HT1080 (cell line): ENCODE data around the gene KIF21B. TPM values are rescaled to one million over a fixed set of nuclear protein-coding genes. Genes with fewer than 3 reads are reported as not detected.
A peak's percentile ranks its signal among the peaks of the same experiment; 100 is the strongest.

Experiments used
- DNase-seq: peaks from one replicate; pipeline ENCODE4 v3.0.0-alpha.2; 2015; ENCODE audit warnings: low read depth
- total RNA-seq: library from RNA; depleted of rRNA; stranded (reverse); fragments of >200 nt; shearing (Covaris generic); gene quantifications from 2 replicates; pipeline ENCODE4 v1.2.3, GENCODE V29; 2014

The KIF21B gene
- total RNA-seq, 1 experiment from 2014 or later: 5.2 TPM

GRCh38 chr1:201020721-201021629 is 2.5 kb downstream of the KIF21B start:
- peak; percentile 21 for DNase-seq

DNA sequence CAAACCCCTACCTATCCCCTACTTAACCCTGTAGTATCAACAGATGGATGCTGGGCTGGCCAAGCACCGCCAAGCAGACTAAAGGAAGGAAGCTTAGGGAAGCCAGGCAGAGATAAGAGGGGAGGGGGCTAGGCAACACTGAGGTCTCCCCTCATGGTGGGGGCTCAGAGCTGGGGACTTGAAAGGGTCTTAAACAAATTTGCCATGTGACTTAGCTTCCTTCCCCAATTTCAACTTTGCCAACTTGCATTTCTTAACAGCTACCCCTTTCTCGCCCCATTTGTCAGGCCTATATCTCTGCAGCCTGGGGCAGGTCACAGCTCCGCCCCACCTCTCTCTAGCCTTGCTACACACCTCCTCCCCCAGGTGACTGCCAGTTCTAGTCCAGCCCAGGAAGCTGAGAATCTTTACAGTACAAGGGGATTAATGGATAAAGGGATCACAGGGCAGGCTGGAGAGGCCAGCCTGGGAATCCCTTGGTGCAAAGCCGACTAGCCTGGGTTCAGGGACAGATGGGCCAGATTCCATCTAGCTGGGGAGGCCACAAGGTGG is 3.4 kb downstream of the KIF21B start:
- no peak for DNase-seq

- peak; percentile 83 for DNase-seq
Observed at GRCh38 chr1:201019321-201019977, 4.1 kb downstream of the KIF21B start.

- no peak for DNase-seq
Observed at GRCh38 chr1:201017828-201018163, 5.7 kb downstream of the KIF21B start.

GRCh38 chr1:201016943-201017827 is 6.3 kb downstream of the KIF21B start:
- DNase-seq: no peak

DNA sequence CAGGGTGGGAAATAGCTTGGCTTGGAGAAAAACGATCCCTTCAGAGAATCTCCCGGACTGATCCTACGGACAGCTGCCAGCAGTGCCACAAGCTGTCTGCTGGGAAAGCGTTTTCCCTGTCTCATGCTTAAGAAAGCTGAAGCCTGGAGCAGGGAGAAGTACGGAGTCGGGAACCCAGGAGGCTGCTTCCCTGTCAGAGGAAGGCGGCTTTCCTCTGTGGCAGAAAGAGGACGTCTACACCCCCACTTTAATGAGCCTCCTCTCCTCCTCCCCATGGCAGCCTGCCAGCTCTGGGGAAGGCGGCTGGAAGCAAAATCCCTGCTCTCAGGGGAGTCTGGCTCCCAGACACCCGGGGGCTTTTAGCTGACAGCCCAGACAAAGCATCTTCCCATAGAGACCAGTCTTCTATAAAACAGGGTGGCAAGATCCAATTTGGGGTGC is 7.3 kb downstream of the KIF21B start:
- peak; percentile 47 for DNase-seq

DNA sequence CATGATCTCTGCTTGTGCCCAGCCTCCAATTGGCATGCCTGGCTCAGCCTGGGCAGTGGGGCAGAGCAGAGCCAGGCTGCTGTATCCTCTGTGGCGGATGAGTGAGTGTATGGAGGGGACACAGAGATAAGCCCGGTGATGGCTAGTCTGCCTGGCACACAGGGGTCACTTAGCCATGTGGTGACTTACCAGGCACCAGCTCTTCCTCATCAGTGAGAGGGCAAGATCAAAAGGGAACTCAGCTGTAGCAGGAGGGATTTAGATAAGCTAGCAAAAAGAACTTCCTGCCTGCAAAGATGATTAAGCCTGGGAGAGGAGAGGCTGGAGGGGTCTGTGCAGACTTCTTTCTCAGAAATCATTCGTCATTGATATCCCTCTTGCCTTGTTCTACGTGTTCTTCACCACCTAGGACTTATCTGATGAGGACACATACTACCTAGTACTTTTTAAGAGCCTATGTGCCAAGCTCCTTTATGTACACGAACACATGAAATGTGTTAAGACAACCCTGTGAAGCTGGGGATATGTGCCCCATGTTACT is 7.9 kb downstream of the KIF21B start:
- peak; percentile 73 for DNase-seq

DNA sequence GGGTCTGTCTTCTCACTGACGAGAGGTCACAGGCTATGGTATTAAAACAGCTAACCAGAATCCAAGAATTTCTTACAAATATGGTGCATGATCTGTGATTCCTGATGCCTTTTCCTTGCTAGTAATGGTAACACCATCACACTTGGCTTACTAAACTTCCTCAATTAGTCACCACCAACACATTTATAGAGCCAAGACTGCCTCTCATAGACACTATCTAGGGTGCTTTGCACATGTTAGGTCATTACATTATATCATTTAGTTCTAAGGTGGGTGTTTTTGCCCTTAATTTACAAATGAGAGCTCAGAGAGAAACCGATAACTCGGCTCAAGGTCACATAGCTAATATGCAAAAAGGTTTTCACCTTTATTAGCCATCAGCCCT is 8.7 kb downstream of the KIF21B start:
- DNase-seq: peak; percentile 38

- no peak for DNase-seq
Observed at GRCh38 chr1:201013991-201014815, 9.3 kb downstream of the KIF21B start.

- no peak for DNase-seq
Observed at GRCh38 chr1:201013031-201013485, 10.5 kb downstream of the KIF21B start.

DNA sequence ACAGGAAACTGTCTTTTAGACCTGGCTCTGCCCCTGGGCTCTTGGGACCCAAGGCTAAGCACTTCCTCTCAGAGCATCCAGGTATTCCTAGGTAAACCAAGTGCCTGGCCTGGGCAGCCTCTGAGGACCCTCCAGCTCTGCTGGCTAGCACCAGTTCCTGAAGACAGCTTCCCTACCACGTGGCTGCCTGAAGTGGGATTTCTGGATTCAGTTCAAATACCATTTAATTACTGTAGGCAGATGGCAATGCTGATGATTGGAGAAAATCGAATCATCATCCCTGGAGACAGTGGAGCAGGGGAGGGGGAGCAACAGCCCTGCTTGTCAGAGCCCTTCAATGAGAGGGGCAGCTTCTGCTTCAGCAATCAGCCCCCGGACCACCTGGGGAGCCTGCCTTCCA is 11.9 kb downstream of the KIF21B start:
- DNase-seq: no peak

DNA sequence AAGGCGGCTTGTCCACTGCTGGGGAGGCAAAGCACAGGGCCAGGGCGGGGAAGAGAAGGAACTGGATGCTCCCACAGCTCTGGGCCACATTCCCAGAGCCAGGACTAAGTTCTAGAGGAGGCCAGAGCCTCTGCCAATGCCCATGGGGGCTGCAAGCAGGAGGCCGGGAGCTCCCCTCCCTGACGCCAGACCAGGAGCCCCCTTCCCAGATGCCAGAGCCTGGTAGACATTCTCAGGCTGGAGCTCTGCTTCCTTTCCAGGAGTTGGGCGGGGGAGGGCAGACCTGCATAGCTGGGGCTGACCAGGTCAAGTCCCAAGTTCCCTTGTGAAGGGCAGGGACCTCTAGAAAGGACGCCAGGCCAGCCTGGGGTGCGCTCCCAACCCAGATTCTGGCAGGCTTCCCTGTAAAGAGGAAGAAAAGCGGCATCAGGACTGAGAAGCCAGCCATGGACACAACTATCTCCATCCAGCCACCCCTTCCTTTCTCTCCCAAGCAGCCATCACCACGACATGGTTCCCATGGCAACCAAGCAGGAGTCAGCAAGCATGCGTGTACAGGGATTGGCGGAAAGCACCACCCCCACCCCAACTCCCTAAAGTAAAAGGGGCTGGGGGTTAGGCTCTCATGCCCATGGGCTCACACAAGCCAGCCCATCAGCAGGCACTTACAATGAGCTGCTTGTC is 13.4 kb downstream of the KIF21B start:
- no peak for DNase-seq

DNA sequence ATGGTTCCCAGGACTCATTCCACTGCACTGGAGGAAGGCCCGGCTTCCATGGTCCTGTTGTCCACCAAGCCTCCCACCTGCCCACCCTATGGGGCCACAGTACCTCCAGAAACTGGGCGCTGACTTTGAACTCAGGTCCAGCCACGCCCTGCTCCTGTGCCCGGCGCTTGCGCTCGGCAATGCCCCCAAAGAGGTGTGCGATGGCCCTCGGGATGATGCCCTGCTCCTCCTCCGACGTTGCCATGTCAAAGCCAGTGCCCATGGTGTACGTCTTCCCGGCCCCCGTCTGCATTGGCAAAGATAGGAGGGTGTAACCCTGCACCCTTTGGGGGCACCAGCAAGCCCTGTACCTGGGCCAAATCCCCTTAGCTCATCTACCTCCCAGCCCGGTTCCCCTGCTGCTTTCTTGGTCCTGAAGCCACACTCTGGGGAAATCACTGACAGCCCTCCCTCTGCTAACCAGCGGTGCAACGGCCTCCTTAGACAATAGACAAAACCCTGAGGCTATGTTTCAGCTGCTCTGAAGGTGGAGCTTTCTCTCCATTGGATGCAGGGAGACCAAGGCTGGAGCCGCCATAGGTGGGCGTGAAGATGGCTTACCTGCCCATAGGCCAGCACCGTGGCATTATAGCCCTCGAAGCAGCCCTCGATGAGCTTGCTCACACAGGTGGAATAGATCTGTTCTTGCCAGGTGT is 14.7 kb downstream of the KIF21B start:
- no peak for DNase-seq

- no peak for DNase-seq
Observed at GRCh38 chr1:201007481-201007880, 16.0 kb downstream of the KIF21B start.

DNA sequence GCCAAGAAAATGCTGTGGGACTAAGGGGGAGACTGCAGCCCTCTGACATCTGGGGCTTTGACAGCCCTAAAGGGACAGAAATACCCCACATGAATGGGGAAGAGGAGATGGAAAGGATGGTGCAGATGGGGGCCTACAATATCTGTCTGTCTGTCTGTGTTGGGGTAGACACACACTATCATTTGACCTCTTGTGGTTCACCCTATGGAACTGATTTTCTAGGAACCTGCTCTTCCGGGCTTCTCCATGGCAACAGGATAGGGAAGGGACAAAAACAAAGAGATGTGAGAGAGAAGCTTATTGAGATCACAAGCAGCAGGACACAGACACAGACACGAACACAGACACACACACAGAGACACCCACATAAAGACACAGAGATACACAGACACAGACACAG is 17.1 kb downstream of the KIF21B start:
- peak; percentile 24 for DNase-seq

DNA sequence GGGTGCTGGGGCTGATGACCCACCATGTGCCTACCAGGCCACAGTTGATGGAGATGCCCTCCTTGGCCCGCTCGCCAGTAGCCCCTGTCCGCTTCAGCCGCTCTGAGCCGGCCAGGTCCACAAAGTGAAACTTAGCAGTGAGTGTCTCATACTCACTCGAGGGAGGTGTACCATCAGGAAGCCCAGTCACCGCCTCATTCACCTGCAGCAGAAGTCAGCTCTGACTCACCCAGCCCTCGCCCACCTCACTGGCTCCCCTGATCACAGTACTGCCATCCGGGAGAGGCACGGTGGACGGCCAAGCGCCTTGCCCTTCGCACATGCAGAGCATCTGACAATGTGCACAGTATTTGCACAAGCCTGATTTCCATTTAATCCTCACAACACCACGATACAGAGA is 18.8 kb downstream of the KIF21B start:
- no peak for DNase-seq

GRCh38 chr1:201004154-201004553 is 19.4 kb downstream of the KIF21B start:
- no peak for DNase-seq

DNA sequence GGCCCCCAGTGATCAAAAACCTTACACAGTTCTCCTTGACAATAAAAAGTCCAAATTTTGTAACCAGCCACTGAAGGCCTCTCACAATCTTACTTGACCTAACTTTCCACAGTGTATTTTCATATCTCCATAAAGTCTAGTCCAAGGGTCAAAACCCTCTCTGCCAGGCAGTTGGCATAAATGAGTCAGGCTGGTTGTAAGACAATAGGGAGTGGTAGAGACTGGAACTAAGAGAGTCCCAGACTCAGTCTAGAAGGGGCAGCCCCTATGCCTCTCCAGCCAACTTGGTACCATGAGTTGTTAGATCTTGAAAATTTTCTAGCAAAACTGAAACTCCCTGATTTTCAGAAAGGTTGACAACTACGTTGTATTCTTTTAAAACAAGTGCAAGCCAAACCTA is 21.0 kb downstream of the KIF21B start:
- DNase-seq: no peak

- DNase-seq: no peak
Observed at GRCh38 chr1:201001962-201002361, 21.6 kb downstream of the KIF21B start.
